Upper lobe of left lung (tissue), 4 donors: ENCODE results near the gene MSI2.

Source experiments
- POLR2A ChIP-seq, 4 donors: fragments of 450-650 bp; IDR thresholded peaks; one replicate each; pipeline ENCODE4 v1.5.1; 2016 to 2017; ENCODE audit warnings: antibody characterized with exemption in 4 of 4, mild to moderate bottlenecking in 2 of 4
- TF ChIP-seq, protein P1 (sequence below), 6 experiments: fragments of 450-650 bp in 4 of 6; fragments of 200-600 bp in 2 of 6; sonication (generic) in 2 of 6; IDR thresholded peaks; one replicate each; pipeline ENCODE4 v1.5.1; 2016 to 2019; ENCODE audit warnings: antibody characterized with exemption in 6 of 6

DNA sequence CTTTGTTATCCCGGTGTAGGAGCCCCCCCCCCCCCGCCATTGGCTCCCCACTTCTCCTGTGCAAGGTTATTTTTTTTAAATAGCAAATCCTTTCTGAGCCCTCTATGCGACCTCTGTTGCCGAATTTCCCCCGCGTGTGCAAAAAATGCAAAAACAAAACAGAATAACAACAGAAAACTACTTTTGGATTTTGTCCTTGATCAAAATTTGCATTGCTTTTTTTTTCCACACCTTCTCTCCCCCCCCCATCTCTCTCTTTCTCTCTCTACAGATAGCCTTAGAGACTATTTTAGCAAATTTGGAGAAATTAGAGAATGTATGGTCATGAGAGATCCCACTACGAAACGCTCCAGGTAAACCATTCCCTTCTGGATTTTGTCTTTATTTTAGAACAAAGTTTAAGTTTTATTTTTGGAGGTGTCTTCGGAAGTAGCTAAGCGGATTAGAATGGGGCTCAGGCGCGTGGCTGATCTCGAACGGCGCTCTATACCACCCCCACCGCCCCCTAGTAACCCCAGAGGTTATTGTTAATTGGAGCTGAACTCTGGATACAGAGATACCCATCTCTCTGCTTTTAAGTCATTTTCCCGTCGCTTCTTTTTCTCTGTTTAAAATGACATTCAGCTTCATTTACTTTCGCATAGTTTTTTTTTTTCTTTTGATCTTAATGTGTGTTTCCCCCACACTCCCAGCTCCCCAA lies 1.0 kb downstream of the MSI2 start:
- TF ChIP-seq, protein P1, sequence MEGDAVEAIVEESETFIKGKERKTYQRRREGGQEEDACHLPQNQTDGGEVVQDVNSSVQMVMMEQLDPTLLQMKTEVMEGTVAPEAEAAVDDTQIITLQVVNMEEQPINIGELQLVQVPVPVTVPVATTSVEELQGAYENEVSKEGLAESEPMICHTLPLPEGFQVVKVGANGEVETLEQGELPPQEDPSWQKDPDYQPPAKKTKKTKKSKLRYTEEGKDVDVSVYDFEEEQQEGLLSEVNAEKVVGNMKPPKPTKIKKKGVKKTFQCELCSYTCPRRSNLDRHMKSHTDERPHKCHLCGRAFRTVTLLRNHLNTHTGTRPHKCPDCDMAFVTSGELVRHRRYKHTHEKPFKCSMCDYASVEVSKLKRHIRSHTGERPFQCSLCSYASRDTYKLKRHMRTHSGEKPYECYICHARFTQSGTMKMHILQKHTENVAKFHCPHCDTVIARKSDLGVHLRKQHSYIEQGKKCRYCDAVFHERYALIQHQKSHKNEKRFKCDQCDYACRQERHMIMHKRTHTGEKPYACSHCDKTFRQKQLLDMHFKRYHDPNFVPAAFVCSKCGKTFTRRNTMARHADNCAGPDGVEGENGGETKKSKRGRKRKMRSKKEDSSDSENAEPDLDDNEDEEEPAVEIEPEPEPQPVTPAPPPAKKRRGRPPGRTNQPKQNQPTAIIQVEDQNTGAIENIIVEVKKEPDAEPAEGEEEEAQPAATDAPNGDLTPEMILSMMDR (IDR thresholded peaks at IDR 0.05) = no peak
- TF ChIP-seq POLR2A (IDR thresholded peaks at IDR 0.05) = no peak
